Omental fat pad (tissue), 4 donors: ENCODE results near the gene ZFYVE16. TPM values are rescaled to one million over a fixed set of nuclear protein-coding genes. Genes with fewer than 3 reads are reported as not detected.
"Not testable (repeated sequence)": the region's sequence is repeated elsewhere in the genome, so short reads cannot be mapped to it uniquely, and the experiment has no call there.

Source experiments
- ATAC-seq: fragments of 150-250 bp; one replicate; pipeline ENCODE4 v1.9.1; 2016; ENCODE audit warnings: mild to moderate bottlenecking, moderate library complexity; ENCODE audit not compliant: low FRiP score
- DNase-seq: peaks from one replicate; pipeline ENCODE4 v3.0.0-alpha.2; 2019; ENCODE audit warnings: low spot score
- CTCF ChIP-seq, 3 donors: fragments of 450-650 bp; IDR thresholded peaks; one replicate each; pipeline ENCODE4 v1.5.1; 2016 to 2017; ENCODE audit warnings: antibody characterized with exemption in 3 of 3, mild to moderate bottlenecking in 3 of 3, moderate library complexity in 2 of 3
- total RNA-seq, 4 donors: library from RNA; depleted of rRNA; stranded (reverse); fragments of >200 nt; gene quantifications; one replicate each; pipeline ENCODE4 v1.1.0, GENCODE V29; 2016

Gene ZFYVE16
- total RNA-seq, 4 donors from 2014 or later: 24.2 to 71.2 (median 30.5) TPM

- no peak for ATAC-seq
- no peak for TF ChIP-seq CTCF (IDR thresholded peaks at IDR 0.05)
These were observed 3.8 kb downstream of the ZFYVE16 start for GRCh38 chr5:80411589-80412219.

GRCh38 chr5:80414113-80414512, 6.2 kb downstream of the ZFYVE16 start:
- no peak for DNase-seq
- no peak for ATAC-seq
- no peak for TF ChIP-seq CTCF (IDR thresholded peaks at IDR 0.05)

More at GRCh38 chr5:80411589-80412219, 3.8 kb downstream of the ZFYVE16 start:
- no peak for DNase-seq

GRCh38 chr5:80417973-80418372, 10.1 kb downstream of the ZFYVE16 start:
- DNase-seq: no peak
- no peak for ATAC-seq
- TF ChIP-seq CTCF (IDR thresholded peaks at IDR 0.05): no peak

- ATAC-seq: not testable (repeated sequence)
These were observed 16.5 kb downstream of the ZFYVE16 start for GRCh38 chr5:80424365-80424764.

GRCh38 chr5:80435476-80435875, 27.6 kb downstream of the ZFYVE16 start:
- ATAC-seq (no peak), DNase-seq (no peak)
- TF ChIP-seq CTCF (IDR thresholded peaks at IDR 0.05): no peak

More at GRCh38 chr5:80424365-80424764, 16.5 kb downstream of the ZFYVE16 start:
- not testable (repeated sequence) for DNase-seq

GRCh38 chr5:80437326-80437725, 29.5 kb downstream of the ZFYVE16 start:
- ATAC-seq (no peak), DNase-seq (no peak)
- no peak for TF ChIP-seq CTCF (IDR thresholded peaks at IDR 0.05)

- no peak for TF ChIP-seq CTCF (IDR thresholded peaks at IDR 0.05)
- ATAC-seq (no peak), DNase-seq (no peak)
These were observed 30.9 kb downstream of the ZFYVE16 start for GRCh38 chr5:80438739-80439138.
